AG04450 (cell line): ENCODE results near the gene CHAF1B. TPM values are rescaled to one million over a fixed set of nuclear protein-coding genes. Genes with fewer than 3 reads are reported as not detected.

ENCODE experiments used
- CTCF ChIA-PET: fragments of 300-600, 350-600 bp; formaldehyde crosslinking; extraction: SDS; loops from one replicate; lab custom pipeline; 2022; ENCODE audit warnings: antibody characterized with exemption, inconsistent platforms; lab: Charles Lee
- POLR2A ChIA-PET: fragments of 350-600 bp; formaldehyde crosslinking; extraction: SDS; loops from one replicate; lab custom pipeline; 2021; ENCODE audit warnings: antibody characterized with exemption, inconsistent platforms; lab: Yijun Ruan, JAX
- DNase-seq: peaks from one replicate; pipeline ENCODE4 v3.0.0-alpha.2; 2011; ENCODE audit warnings: low read depth, low spot score
- H3K27ac ChIP-seq: one replicate; pipeline ENCODE4 v1.5.1; 2012; ENCODE audit warnings: low read depth, low read length, control low read depth
- H3K27me3 ChIP-seq: one replicate; pipeline ENCODE4 v1.6.0; 2012; ENCODE audit warnings: low read length; ENCODE audit not compliant: control insufficient read depth, insufficient read depth
- H3K4me3 ChIP-seq: 2 replicates; pipeline ENCODE4 v1.5.1; 2011; ENCODE audit warnings: mild to moderate bottlenecking, low read depth, low read length, control low read depth
- H3K9me3 ChIP-seq: 2 replicates; pipeline ENCODE4 v1.5.1; 2012; ENCODE audit warnings: low read length; ENCODE audit not compliant: control insufficient read depth, insufficient read depth
- CTCF ChIP-seq: IDR thresholded peaks from 2 replicates; pipeline ENCODE4 v1.5.1; 2011; ENCODE audit warnings: low read depth, low read length, control low read depth, inconsistent platforms
- polyA plus RNA-seq: library from polyadenylated mRNA; depleted of rRNA; stranded (reverse); fragments of >200 nt; gene quantifications from 2 replicates; pipeline ENCODE4 v1.2.3, GENCODE V29; 2011

The CHAF1B gene
- polyA plus RNA-seq, 1 experiment = 3.7 TPM

- ChIA-PET POLR2A (interaction anchor here (0.6 to 1.3 kb wide), 2 partner anchors 9 to 49 kb away, joined by 3 to 5 read pairs; no protein-coding TSS in a partner anchor), CTCF (interaction anchor here (0.6 to 2.2 kb wide), 4 partner anchors 8 to 488 kb away, joined by 3 to 9 read pairs (median 5); no protein-coding TSS in a partner anchor)
- TF ChIP-seq CTCF = no peak
- no peak overlapping the region for H3K4me3 ChIP-seq
- H3K27me3 ChIP-seq = no peaks in the 10 kb centered on the region
- DNase-seq = no peak
- no peak overlapping the region for H3K27ac ChIP-seq
- no peaks in the 10 kb centered on the region for H3K9me3 ChIP-seq
Observed at GRCh38 chr21:36428761-36429432, 43.7 kb downstream of the CHAF1B start.

DNA sequence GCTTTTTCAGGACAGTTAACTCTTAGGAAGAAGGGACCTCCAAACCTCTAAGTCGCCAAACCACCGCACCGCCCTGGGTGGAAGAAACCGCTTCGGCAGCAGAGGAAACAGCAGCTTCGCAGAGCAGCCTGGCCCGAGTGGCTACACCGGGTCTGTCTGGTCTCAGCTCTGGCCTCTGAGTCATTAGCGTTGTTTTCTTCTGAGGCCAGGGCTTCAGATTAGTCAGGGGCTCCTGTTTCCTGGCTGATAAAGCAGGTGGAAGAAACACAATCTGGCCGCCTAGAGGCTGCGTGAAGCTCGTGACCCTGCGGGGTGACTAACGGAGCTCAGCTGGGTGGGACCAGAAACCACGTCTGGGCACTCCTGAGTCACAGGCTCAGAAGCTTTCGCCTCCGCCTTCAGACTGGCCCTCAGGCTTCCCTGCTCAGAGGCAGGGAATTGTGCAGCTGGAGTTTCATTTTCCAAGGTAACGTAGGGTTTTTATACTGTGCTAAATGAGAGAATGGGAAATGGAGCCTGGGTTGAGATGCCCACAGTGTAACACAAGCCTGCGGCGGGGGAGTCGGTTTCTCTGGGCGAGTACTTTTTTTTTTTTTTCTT lies 44.9 kb downstream of the CHAF1B start:
- CTCF ChIA-PET = interaction anchor here (0.6 to 2.2 kb wide), 5 partner anchors 8 to 206 kb away, joined by 3 to 9 read pairs (median 5); no protein-coding TSS in a partner anchor
- Histone ChIP-seq H3K27ac (peak overlapping the region; percentile 93), H3K9me3 (no peaks in the 10 kb centered on the region), H3K4me3 (peak overlapping the region; percentile 47), H3K27me3 (no peaks in the 10 kb centered on the region)
- DNase-seq = peak; percentile 97
- POLR2A ChIA-PET = interaction anchor here (0.6 to 1.3 kb wide), 6 partner anchors 15 to 778 kb away, joined by 3 read pairs; no protein-coding TSS in a partner anchor
- TF ChIP-seq CTCF = 0 out of 2 replicates have a peak, but pooled peaks have one; percentile 7

- TF ChIP-seq CTCF = no peak
- CTCF ChIA-PET = interaction anchor here (1.4 to 1.5 kb wide), 2 partner anchors 9 to 11 kb away, joined by 4 to 5 read pairs; no protein-coding TSS in a partner anchor
- no peaks in the 10 kb centered on the region for H3K9me3 ChIP-seq
- POLR2A ChIA-PET = interaction anchor here (1.1 kb wide), 1 partner anchor 342 kb away, joined by 3 read pairs; no protein-coding TSS in a partner anchor
- no peaks in the 10 kb centered on the region for H3K27me3 ChIP-seq
- DNase-seq = no peak
- no peak overlapping the region for H3K27ac ChIP-seq
- peak overlapping the region; percentile 7; the same call in 1 of the 2 replicates for H3K4me3 ChIP-seq
Observed at GRCh38 chr21:36430841-36431240, 45.6 kb downstream of the CHAF1B start.

DNA sequence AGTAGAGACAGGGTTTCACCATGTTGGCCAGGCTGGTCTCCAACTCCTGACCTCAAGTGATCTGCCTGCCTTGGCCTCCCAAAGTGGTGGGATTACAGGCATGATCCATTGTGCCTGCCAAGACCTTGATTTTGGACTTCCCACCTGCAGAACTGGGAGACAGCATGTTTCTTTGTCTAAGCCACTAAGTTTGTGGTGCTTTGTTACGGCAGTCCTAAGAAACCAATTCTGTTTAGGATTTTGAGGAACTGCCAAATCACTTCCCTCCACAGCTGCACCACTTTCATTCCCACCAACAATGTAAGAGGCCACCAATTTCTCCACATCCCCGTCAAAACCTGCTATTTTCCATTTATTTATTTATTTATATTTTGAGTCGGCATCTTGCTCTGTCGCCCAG lies 46.1 kb downstream of the CHAF1B start:
- DNase-seq = no peak
- CTCF ChIA-PET = interaction anchor here (1.4 to 1.5 kb wide), 2 partner anchors 9 to 12 kb away, joined by 4 to 5 read pairs; no protein-coding TSS in a partner anchor
- TF ChIP-seq CTCF = no peak
- no peak overlapping the region for H3K4me3 ChIP-seq
- no peaks in the 10 kb centered on the region for H3K27me3 ChIP-seq
- H3K27ac ChIP-seq = no peak overlapping the region
- POLR2A ChIA-PET = no interaction called here
- no peaks in the 10 kb centered on the region for H3K9me3 ChIP-seq
